WTC11 (cell line): Measurements from ENCODE around the gene TCF7. TPM values are rescaled to one million over a fixed set of nuclear protein-coding genes. Genes with fewer than 3 reads are reported as not detected.

Source experiments
- ATAC-seq: fragments of 200-7000 bp; cut with Tn5 transposase; 2 replicates; pipeline ENCODE4 v1.10.0; 2021; ENCODE audit warnings: mild to moderate bottlenecking, moderate library complexity
- CTCF ChIA-PET: fragments of 300-600 bp; sonication (Branson Sonifier 250); formaldehyde crosslinking; loops from one replicate; lab custom pipeline; 2021; ENCODE audit warnings: antibody characterized with exemption; lab: Charles Lee
- POLR2A ChIA-PET: fragments of 350-600 bp; sonication (Branson Sonifier 250); formaldehyde crosslinking; loops from one replicate; lab custom pipeline; 2021; ENCODE audit warnings: antibody characterized with exemption; lab: Charles Lee
- DNase-seq: peaks from one replicate; pipeline ENCODE4 v3.0.0; 2021; ENCODE audit warnings: low spot score
- H3K27ac Mint-ChIP-seq: 2 replicates; pipeline ENCODE4 v1.8.0; 2021; ENCODE audit warnings: mixed read lengths
- H3K27me3 Mint-ChIP-seq: 2 replicates; pipeline ENCODE4 v1.8.0; 2021; ENCODE audit warnings: low read depth, mild to moderate bottlenecking, moderate library complexity, mixed read lengths
- H3K36me3 Mint-ChIP-seq: 2 replicates; pipeline ENCODE4 v1.8.0; 2021; ENCODE audit warnings: mixed read lengths
- H3K4me1 Mint-ChIP-seq: 2 replicates; pipeline ENCODE4 v1.8.0; 2022; ENCODE audit warnings: mixed read lengths
- H3K4me3 Mint-ChIP-seq: 2 replicates; pipeline ENCODE4 v1.8.0; 2021; ENCODE audit warnings: mild to moderate bottlenecking, moderate library complexity, mixed read lengths
- H3K9me3 Mint-ChIP-seq: 2 replicates; pipeline ENCODE4 v1.8.0; 2021; ENCODE audit warnings: mixed read lengths
- AR ChIP-seq: fragments of 250-450 bp; sonication (Bioruptor Pico); IDR thresholded peaks from 2 replicates; pipeline ENCODE4 v1.9.0; 2021; ENCODE audit warnings: mild to moderate bottlenecking
- ARID4B ChIP-seq: sonication (generic); formaldehyde crosslinking; IDR thresholded peaks from 2 replicates; pipeline ENCODE4 v1.8.0; 2023; ENCODE audit warnings: missing genetic modification reagents, mild to moderate bottlenecking, borderline replicate concordance
- FOXP1 ChIP-seq: sonication (generic); formaldehyde crosslinking; IDR thresholded peaks from 2 replicates; pipeline ENCODE4 v1.8.0; 2022; ENCODE audit warnings: missing genetic modification reagents, mild to moderate bottlenecking, moderate library complexity, borderline replicate concordance
- JUN ChIP-seq: sonication (generic); formaldehyde crosslinking; IDR thresholded peaks from 2 replicates; pipeline ENCODE4 v1.8.0; 2023; ENCODE audit warnings: mild to moderate bottlenecking, missing genetic modification reagents
- NR3C1 ChIP-seq: sonication (generic); formaldehyde crosslinking; conservative IDR thresholded peaks from 2 replicates; pipeline ENCODE4 v1.8.1; 2023; ENCODE audit warnings: low read depth, mild to moderate bottlenecking, missing genetic modification reagents
- PRDM15 ChIP-seq: sonication (generic); formaldehyde crosslinking; IDR thresholded peaks from 2 replicates; pipeline ENCODE4 v1.8.0; 2022; ENCODE audit warnings: missing genetic modification reagents
- RELA ChIP-seq: sonication (generic); formaldehyde crosslinking; IDR thresholded peaks from 2 replicates; pipeline ENCODE4 v1.8.1; 2022; ENCODE audit warnings: missing genetic modification reagents, mild to moderate bottlenecking, borderline replicate concordance
- USF2 ChIP-seq: sonication (generic); formaldehyde crosslinking; IDR thresholded peaks from 2 replicates; pipeline ENCODE4 v1.8.1; 2023; ENCODE audit warnings: mild to moderate bottlenecking, missing genetic modification reagents, moderate library complexity
- ZNF232 ChIP-seq: sonication (generic); formaldehyde crosslinking; IDR thresholded peaks from 2 replicates; pipeline ENCODE4 v1.8.0; 2022; ENCODE audit warnings: mild to moderate bottlenecking, missing genetic modification reagents
- total RNA-seq: library from RNA; stranded (reverse); gene quantifications from 3 replicates; pipeline ENCODE4 v1.2.3, GENCODE V29; 2021
- TF ChIP-seq, protein P1 (sequence below): sonication (generic); formaldehyde crosslinking; IDR thresholded peaks from 2 replicates; pipeline ENCODE4 v1.8.1; 2023; ENCODE audit warnings: mild to moderate bottlenecking, moderate library complexity, missing genetic modification reagents

The TCF7 gene
- total RNA-seq, 1 experiment from 2014 or later, result 11.3 TPM

DNA sequence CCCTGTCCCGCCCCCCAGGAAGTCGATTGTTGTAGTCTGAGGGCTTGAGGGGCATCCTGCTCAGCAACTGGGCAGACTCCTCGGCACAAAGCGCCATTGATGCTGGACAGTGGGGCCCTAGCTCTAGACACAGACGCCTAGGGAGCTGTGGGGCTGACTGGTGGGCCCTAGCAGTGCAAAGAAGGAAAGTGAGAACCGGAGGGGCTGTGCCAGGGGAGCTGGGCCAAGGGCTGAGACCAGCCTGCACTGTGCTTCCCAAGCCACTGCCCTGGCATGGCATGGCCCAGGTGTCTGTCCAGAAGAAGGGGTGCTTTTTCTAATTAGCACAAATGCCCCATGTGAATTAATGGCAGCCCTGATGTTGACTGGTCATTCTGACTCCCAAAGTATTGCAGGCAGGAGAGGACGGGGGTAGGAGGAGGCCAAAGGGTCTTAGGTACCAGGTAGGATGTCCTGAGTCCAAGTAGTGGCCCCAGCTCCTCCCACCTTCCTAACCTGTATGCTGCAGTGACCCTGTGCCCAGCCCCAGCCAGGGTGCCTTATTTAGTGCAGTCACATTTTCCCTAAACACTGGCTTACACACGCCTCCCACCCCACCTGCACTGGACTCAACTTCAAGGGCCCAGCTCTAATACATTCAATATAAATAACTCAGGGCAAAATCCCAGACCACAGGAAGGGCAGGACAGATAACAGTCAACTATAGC, 15.9 kb downstream of the TCF7 start:
- TF ChIP-seq ZNF232 (CRISPR knock-in tag) (no peak), RELA (CRISPR knock-in tag) (no peak), PRDM15 (CRISPR knock-in tag) (no peak), AR (no peak), JUN (CRISPR knock-in tag) (no peak)
- TF ChIP-seq, all 79 proteins: peak for 0
- Mint-ChIP-seq H3K36me3 (peaks cover 1% of the 10 kb centered on the region; the same call in 1 of the 2 replicates), H3K4me3 (no peak overlapping the region), H3K27ac (no peak overlapping the region; the same call in 1 of the 2 replicates), H3K27me3 (no peaks in the 10 kb centered on the region), H3K9me3 (no peaks in the 10 kb centered on the region), H3K4me1 (peaks cover 8% of the 10 kb centered on the region)
- DNase-seq, result no peak
- ChIA-PET CTCF (interaction anchor here (1.0 to 1.4 kb wide), 3 partner anchors 104 to 396 kb away, joined by 3 to 4 read pairs (median 3); no protein-coding TSS in a partner anchor), POLR2A (interaction anchor here (0.6 to 0.8 kb wide), 2 partner anchors 30 to 170 kb away, joined by 3 read pairs; no protein-coding TSS in a partner anchor)
- ATAC-seq, result no peak

DNA sequence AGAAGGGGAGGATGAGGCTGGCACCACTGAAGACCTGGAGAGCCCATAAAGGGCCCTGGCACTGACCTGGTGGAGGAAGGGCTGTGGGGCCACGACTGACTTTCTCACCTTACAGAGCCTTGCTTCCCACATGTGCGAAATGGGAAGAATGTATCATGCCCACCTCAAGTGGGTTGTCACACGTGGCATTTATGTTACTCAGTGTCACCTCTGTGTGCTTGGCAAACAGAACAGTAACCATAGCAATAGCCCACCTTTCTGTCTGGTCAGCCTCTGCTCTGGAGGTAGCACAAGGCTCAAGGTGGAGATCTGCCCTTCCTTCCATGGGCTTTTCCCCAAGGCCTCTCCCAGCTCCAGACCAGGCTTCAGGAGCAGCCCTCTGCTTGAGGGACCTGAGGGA, 16.7 kb downstream of the TCF7 start:
- POLR2A ChIA-PET, result no interaction called here
- Mint-ChIP-seq H3K9me3 (no peaks in the 10 kb centered on the region), H3K4me3 (no peak overlapping the region), H3K27ac (no peak overlapping the region), H3K27me3 (no peaks in the 10 kb centered on the region), H3K36me3 (peaks cover 4% of the 10 kb centered on the region; the same call in 1 of the 2 replicates), H3K4me1 (peaks cover 8% of the 10 kb centered on the region)
- ATAC-seq (no peak), DNase-seq (no peak)
- CTCF ChIA-PET, result no interaction called here
- TF ChIP-seq ZNF232 (CRISPR knock-in tag) (no peak), USF2 (CRISPR knock-in tag) (no peak), ARID4B (CRISPR knock-in tag) (no peak), NR3C1 (CRISPR knock-in tag) (no peak), AR (no peak), FOXP1 (no peak)
- TF ChIP-seq, protein P1, sequence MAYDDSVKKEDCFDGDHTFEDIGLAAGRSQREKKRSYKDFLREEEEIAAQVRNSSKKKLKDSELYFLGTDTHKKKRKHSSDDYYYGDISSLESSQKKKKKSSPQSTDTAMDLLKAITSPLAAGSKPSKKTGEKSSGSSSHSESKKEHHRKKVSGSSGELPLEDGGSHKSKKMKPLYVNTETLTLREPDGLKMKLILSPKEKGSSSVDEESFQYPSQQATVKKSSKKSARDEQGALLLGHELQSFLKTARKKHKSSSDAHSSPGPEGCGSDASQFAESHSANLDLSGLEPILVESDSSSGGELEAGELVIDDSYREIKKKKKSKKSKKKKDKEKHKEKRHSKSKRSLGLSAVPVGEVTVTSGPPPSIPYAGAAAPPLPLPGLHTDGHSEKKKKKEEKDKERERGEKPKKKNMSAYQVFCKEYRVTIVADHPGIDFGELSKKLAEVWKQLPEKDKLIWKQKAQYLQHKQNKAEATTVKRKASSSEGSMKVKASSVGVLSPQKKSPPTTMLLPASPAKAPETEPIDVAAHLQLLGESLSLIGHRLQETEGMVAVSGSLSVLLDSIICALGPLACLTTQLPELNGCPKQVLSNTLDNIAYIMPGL (CRISPR knock-in tag), result no peak
